HEK293 (cell line): Measurements from ENCODE around the gene UACA.
"Not testable (repeated sequence)": the region's sequence is repeated elsewhere in the genome, so short reads cannot be mapped to it uniquely, and the experiment has no call there.

Source experiments
- CTCF ChIA-PET: fragments of 350-600 bp; formaldehyde crosslinking; extraction: SDS; loops from one replicate; lab custom pipeline; 2021; ENCODE audit warnings: antibody characterized with exemption; lab: Yijun Ruan, JAX
- POLR2A ChIA-PET: fragments of 300-600 bp; formaldehyde crosslinking; extraction: SDS; loops from one replicate; lab custom pipeline; 2020; ENCODE audit warnings: antibody characterized with exemption, inconsistent platforms; lab: Yijun Ruan, JAX
- H3K27ac ChIP-seq: fragments of 200-500 bp; sonication (Bioruptor generic); 2 replicates; pipeline ENCODE4 v1.5.1; 2014; ENCODE audit warnings: low read depth, low read length, control low read depth, inconsistent platforms; ENCODE audit errors: extremely low read depth
- H3K36me3 ChIP-seq, 2 experiments: fragments of 200-500 bp in 1 of 2; sonication (Bioruptor generic) in 1 of 2; 1 replicate in 1 of 2; 2 replicates in 1 of 2; pipeline ENCODE4 v1.5.1; 2014 to 2017; ENCODE audit warnings: inconsistent platforms in 2 of 2, low read length in 2 of 2; ENCODE audit not compliant: control insufficient read depth in 2 of 2, insufficient read depth in 1 of 2
- H3K4me1 ChIP-seq: fragments of 200-500 bp; sonication (Bioruptor generic); 2 replicates; pipeline ENCODE4 v1.5.1; 2014; ENCODE audit warnings: mild to moderate bottlenecking, low read length, inconsistent platforms; ENCODE audit not compliant: control insufficient read depth, insufficient read depth
- H3K4me3 ChIP-seq: 2 replicates; pipeline ENCODE4 v1.5.1; 2011; ENCODE audit warnings: low read depth, mild to moderate bottlenecking, control low read depth, low read length, moderate library complexity
- H3K9me3 ChIP-seq: fragments of 200-500 bp; sonication (Bioruptor generic); 2 replicates; pipeline ENCODE4 v1.5.1; 2014; ENCODE audit warnings: low read depth, low read length, inconsistent platforms; ENCODE audit not compliant: control insufficient read depth, insufficient read depth
- KLF8 ChIP-seq: fragments of 450-650 bp; formaldehyde crosslinking; IDR thresholded peaks from 2 replicates; pipeline ENCODE4 v1.5.1; 2016; ENCODE audit warnings: missing biosample characterization, missing genetic modification characterization
- SCRT1 ChIP-seq: fragments of 450-650 bp; formaldehyde crosslinking; IDR thresholded peaks from 2 replicates; pipeline ENCODE4 v1.5.1; 2016; ENCODE audit warnings: missing biosample characterization, missing genetic modification characterization, borderline replicate concordance
- SCRT2 ChIP-seq: fragments of 450-650 bp; formaldehyde crosslinking; IDR thresholded peaks from 2 replicates; pipeline ENCODE4 v1.5.1; 2016; ENCODE audit warnings: missing biosample characterization, missing genetic modification characterization
- SP2 ChIP-seq: fragments of 450-650 bp; formaldehyde crosslinking; IDR thresholded peaks from 2 replicates; pipeline ENCODE4 v1.5.1; 2016; ENCODE audit warnings: missing biosample characterization, missing genetic modification characterization
- ZBTB48 ChIP-seq: fragments of 450-650 bp; formaldehyde crosslinking; IDR thresholded peaks from 2 replicates; pipeline ENCODE4 v1.5.1; 2016; ENCODE audit warnings: missing biosample characterization, missing genetic modification characterization
- ZFP69B ChIP-seq: fragments of 450-650 bp; formaldehyde crosslinking; IDR thresholded peaks from 2 replicates; pipeline ENCODE4 v1.5.1; 2016; ENCODE audit warnings: missing biosample characterization, missing genetic modification characterization
- ZNF138 ChIP-seq: fragments of 450-650 bp; formaldehyde crosslinking; IDR thresholded peaks from 2 replicates; pipeline ENCODE4 v1.5.1; 2016; ENCODE audit warnings: missing biosample characterization, missing genetic modification characterization, borderline replicate concordance
- ZNF184 ChIP-seq: fragments of 450-650 bp; IDR thresholded peaks from 2 replicates; pipeline ENCODE4 v1.5.1; 2018; ENCODE audit warnings: missing biosample characterization, mild to moderate bottlenecking, missing genetic modification characterization
- ZNF24 ChIP-seq: fragments of 450-650 bp; formaldehyde crosslinking; IDR thresholded peaks from 2 replicates; pipeline ENCODE4 v1.5.1; 2016; ENCODE audit warnings: missing biosample characterization, missing genetic modification characterization
- ZNF335 ChIP-seq: fragments of 450-650 bp; formaldehyde crosslinking; conservative IDR thresholded peaks from 2 replicates; pipeline ENCODE4 v1.5.1; 2016; ENCODE audit warnings: missing biosample characterization, missing genetic modification characterization
- ZNF391 ChIP-seq: fragments of 450-650 bp; formaldehyde crosslinking; IDR thresholded peaks from 2 replicates; pipeline ENCODE4 v1.5.1; 2016; ENCODE audit warnings: low read depth, missing biosample characterization, missing genetic modification characterization, borderline replicate concordance
- ZNF548 ChIP-seq: fragments of 450-650 bp; formaldehyde crosslinking; IDR thresholded peaks from 2 replicates; pipeline ENCODE4 v1.5.1; 2016; ENCODE audit warnings: missing biosample characterization, missing genetic modification characterization
- ZNF585B ChIP-seq: fragments of 450-650 bp; formaldehyde crosslinking; IDR thresholded peaks from 2 replicates; pipeline ENCODE4 v1.5.1; 2016; ENCODE audit warnings: missing biosample characterization, missing genetic modification characterization
- TF ChIP-seq, protein P1 (sequence below): fragments of 450-650 bp; formaldehyde crosslinking; IDR thresholded peaks from 2 replicates; pipeline ENCODE4 v1.5.0; 2017; ENCODE audit warnings: missing biosample characterization, missing genetic modification characterization, borderline replicate concordance
- TF ChIP-seq, protein P2 (sequence below): fragments of 450-650 bp; formaldehyde crosslinking; IDR thresholded peaks from 2 replicates; pipeline ENCODE4 v1.5.1; 2016; ENCODE audit warnings: missing biosample characterization, missing genetic modification characterization, borderline replicate concordance
- TF ChIP-seq, protein P3 (sequence below): fragments of 450-650 bp; formaldehyde crosslinking; IDR thresholded peaks from 2 replicates; pipeline ENCODE4 v1.5.1; 2016; ENCODE audit warnings: missing biosample characterization, missing genetic modification characterization
- TF ChIP-seq, protein P4 (sequence below): fragments of 450-650 bp; formaldehyde crosslinking; IDR thresholded peaks from 2 replicates; pipeline ENCODE4; 2016; ENCODE audit warnings: missing biosample characterization, missing genetic modification characterization
- TF ChIP-seq, protein P5 (sequence below): fragments of 450-650 bp; formaldehyde crosslinking; IDR thresholded peaks from 2 replicates; pipeline ENCODE4 v1.5.1; 2016; ENCODE audit warnings: missing biosample characterization, missing genetic modification characterization

UACA gene

GRCh38 chr15:70663069-70663468, 100.3 kb downstream of the UACA start:
- CTCF ChIA-PET, POLR2A ChIA-PET, H3K4me3 ChIP-seq, H3K27ac ChIP-seq, H3K9me3 ChIP-seq, H3K36me3 ChIP-seq, H3K4me1 ChIP-seq: not testable (repeated sequence)
- TF ChIP-seq SCRT2 (tag by site-specific recombination): peak; percentile 88
- peak; percentile 77 for TF ChIP-seq ZNF184 (tag by site-specific recombination)
- peak; percentile 77 for TF ChIP-seq SCRT1 (tag by site-specific recombination)

DNA sequence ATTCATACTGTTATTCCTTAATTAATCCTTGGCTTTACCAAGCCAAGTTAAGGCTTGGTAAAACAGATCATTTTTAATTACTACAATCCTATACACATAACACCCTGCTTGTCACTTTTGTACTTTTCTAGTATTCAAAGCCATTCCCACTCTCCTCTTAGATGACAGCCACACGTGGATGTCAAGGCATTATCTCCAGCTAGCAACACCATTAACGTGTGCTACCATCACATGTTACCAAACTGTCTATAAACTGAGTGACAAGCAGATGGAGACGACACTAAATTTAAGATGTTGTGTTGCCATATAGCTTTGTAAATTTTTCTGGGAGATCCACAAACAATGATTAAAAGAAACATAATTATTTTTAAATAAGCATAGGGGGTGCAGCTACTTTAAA, 103.7 kb downstream of the UACA start:
- CTCF ChIA-PET: interaction anchor here (0.5 to 0.7 kb wide), 2 partner anchors 410 to 841 kb away, joined by 3 to 4 read pairs; no protein-coding TSS in a partner anchor
- POLR2A ChIA-PET: no interaction called here
- Histone ChIP-seq H3K9me3 (no peaks in the 10 kb centered on the region), H3K4me3 (no peak overlapping the region), H3K4me1 (no peaks in the 10 kb centered on the region), H3K27ac (no peak overlapping the region), H3K36me3 (peaks cover 12 to 24% of the 10 kb centered on the region in 2 experiments)
- TF ChIP-seq ZFP69B (tag by site-specific recombination) (no peak), KLF8 (tag by site-specific recombination) (no peak), ZNF335 (no peak), SP2 (tag by site-specific recombination) (no peak), ZNF548 (tag by site-specific recombination) (no peak), ZBTB48 (tag by site-specific recombination) (no peak), ZNF24 (tag by site-specific recombination) (no peak), ZNF585B (tag by site-specific recombination) (no peak), ZNF138 (tag by site-specific recombination) (no peak), ZNF391 (no peak)
- TF ChIP-seq, protein P1, sequence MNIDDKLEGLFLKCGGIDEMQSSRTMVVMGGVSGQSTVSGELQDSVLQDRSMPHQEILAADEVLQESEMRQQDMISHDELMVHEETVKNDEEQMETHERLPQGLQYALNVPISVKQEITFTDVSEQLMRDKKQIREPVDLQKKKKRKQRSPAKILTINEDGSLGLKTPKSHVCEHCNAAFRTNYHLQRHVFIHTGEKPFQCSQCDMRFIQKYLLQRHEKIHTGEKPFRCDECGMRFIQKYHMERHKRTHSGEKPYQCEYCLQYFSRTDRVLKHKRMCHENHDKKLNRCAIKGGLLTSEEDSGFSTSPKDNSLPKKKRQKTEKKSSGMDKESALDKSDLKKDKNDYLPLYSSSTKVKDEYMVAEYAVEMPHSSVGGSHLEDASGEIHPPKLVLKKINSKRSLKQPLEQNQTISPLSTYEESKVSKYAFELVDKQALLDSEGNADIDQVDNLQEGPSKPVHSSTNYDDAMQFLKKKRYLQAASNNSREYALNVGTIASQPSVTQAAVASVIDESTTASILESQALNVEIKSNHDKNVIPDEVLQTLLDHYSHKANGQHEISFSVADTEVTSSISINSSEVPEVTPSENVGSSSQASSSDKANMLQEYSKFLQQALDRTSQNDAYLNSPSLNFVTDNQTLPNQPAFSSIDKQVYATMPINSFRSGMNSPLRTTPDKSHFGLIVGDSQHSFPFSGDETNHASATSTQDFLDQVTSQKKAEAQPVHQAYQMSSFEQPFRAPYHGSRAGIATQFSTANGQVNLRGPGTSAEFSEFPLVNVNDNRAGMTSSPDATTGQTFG (tag by site-specific recombination): no peak
- TF ChIP-seq, protein P2, sequence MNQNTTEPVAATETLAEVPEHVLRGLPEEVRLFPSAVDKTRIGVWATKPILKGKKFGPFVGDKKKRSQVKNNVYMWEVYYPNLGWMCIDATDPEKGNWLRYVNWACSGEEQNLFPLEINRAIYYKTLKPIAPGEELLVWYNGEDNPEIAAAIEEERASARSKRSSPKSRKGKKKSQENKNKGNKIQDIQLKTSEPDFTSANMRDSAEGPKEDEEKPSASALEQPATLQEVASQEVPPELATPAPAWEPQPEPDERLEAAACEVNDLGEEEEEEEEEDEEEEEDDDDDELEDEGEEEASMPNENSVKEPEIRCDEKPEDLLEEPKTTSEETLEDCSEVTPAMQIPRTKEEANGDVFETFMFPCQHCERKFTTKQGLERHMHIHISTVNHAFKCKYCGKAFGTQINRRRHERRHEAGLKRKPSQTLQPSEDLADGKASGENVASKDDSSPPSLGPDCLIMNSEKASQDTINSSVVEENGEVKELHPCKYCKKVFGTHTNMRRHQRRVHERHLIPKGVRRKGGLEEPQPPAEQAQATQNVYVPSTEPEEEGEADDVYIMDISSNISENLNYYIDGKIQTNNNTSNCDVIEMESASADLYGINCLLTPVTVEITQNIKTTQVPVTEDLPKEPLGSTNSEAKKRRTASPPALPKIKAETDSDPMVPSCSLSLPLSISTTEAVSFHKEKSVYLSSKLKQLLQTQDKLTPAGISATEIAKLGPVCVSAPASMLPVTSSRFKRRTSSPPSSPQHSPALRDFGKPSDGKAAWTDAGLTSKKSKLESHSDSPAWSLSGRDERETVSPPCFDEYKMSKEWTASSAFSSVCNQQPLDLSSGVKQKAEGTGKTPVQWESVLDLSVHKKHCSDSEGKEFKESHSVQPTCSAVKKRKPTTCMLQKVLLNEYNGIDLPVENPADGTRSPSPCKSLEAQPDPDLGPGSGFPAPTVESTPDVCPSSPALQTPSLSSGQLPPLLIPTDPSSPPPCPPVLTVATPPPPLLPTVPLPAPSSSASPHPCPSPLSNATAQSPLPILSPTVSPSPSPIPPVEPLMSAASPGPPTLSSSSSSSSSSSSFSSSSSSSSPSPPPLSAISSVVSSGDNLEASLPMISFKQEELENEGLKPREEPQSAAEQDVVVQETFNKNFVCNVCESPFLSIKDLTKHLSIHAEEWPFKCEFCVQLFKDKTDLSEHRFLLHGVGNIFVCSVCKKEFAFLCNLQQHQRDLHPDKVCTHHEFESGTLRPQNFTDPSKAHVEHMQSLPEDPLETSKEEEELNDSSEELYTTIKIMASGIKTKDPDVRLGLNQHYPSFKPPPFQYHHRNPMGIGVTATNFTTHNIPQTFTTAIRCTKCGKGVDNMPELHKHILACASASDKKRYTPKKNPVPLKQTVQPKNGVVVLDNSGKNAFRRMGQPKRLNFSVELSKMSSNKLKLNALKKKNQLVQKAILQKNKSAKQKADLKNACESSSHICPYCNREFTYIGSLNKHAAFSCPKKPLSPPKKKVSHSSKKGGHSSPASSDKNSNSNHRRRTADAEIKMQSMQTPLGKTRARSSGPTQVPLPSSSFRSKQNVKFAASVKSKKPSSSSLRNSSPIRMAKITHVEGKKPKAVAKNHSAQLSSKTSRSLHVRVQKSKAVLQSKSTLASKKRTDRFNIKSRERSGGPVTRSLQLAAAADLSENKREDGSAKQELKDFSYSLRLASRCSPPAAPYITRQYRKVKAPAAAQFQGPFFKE (tag by site-specific recombination): no peak
- TF ChIP-seq, protein P3, sequence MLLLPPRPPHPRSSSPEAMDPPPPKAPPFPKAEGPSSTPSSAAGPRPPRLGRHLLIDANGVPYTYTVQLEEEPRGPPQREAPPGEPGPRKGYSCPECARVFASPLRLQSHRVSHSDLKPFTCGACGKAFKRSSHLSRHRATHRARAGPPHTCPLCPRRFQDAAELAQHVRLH: no peak
- TF ChIP-seq, protein P4, sequence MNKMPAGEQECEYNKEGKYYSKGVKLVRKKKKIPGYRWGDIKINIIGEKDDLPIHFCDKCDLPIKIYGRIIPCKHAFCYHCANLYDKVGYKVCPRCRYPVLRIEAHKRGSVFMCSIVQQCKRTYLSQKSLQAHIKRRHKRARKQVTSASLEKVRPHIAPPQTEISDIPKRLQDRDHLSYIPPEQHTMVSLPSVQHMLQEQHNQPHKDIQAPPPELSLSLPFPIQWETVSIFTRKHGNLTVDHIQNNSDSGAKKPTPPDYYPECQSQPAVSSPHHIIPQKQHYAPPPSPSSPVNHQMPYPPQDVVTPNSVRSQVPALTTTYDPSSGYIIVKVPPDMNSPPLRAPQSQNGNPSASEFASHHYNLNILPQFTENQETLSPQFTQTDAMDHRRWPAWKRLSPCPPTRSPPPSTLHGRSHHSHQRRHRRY (tag by site-specific recombination): no peak
- TF ChIP-seq, protein P5, sequence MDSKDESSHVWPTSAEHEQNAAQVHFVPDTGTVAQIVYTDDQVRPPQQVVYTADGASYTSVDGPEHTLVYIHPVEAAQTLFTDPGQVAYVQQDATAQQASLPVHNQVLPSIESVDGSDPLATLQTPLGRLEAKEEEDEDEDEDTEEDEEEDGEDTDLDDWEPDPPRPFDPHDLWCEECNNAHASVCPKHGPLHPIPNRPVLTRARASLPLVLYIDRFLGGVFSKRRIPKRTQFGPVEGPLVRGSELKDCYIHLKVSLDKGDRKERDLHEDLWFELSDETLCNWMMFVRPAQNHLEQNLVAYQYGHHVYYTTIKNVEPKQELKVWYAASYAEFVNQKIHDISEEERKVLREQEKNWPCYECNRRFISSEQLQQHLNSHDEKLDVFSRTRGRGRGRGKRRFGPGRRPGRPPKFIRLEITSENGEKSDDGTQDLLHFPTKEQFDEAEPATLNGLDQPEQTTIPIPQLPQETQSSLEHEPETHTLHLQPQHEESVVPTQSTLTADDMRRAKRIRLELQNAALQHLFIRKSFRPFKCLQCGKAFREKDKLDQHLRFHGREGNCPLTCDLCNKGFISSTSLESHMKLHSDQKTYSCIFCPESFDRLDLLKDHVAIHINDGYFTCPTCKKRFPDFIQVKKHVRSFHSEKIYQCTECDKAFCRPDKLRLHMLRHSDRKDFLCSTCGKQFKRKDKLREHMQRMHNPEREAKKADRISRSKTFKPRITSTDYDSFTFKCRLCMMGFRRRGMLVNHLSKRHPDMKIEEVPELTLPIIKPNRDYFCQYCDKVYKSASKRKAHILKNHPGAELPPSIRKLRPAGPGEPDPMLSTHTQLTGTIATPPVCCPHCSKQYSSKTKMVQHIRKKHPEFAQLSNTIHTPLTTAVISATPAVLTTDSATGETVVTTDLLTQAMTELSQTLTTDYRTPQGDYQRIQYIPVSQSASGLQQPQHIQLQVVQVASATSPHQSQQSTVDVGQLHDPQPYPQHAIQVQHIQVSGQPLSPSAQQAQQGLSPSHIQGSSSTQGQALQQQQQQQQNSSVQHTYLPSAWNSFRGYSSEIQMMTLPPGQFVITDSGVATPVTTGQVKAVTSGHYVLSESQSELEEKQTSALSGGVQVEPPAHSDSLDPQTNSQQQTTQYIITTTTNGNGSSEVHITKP: no peak
